SK-N-SH (cell line): Measurements from ENCODE around the gene AGAP9.
"Not testable (repeated sequence)": the region's sequence is repeated elsewhere in the genome, so short reads cannot be mapped to it uniquely, and the experiment has no call there.

Experiments used
- CTCF ChIP-seq: fragments of 200-600 bp; sonication (generic); IDR thresholded peaks from 2 replicates; pipeline ENCODE4 v1.6.1; 2017; ENCODE audit warnings: antibody characterized with exemption, mild to moderate bottlenecking, moderate library complexity
- ELF1 ChIP-seq: IDR thresholded peaks from 2 replicates; pipeline ENCODE4 v1.4.0; 2012
- MAX ChIP-seq: IDR thresholded peaks from 2 replicates; pipeline ENCODE4 v1.4.0; 2012; ENCODE audit warnings: low read depth
- NFIC ChIP-seq: IDR thresholded peaks from 2 replicates; pipeline ENCODE4 v1.4.0; 2012; ENCODE audit warnings: borderline replicate concordance
- POLR2AphosphoS5 ChIP-seq: IDR thresholded peaks from 2 replicates; pipeline ENCODE4 v1.6.1; 2012; ENCODE audit warnings: low read depth, low read length
- SIN3A ChIP-seq: IDR thresholded peaks from 2 replicates; pipeline ENCODE4 v1.6.1; 2012; ENCODE audit warnings: low read depth, mild to moderate bottlenecking, low read length, moderate library complexity, borderline replicate concordance
- TAF1 ChIP-seq: IDR thresholded peaks from 2 replicates; pipeline ENCODE4 v1.6.1; 2012; ENCODE audit warnings: low read depth, mild to moderate bottlenecking, low read length, moderate library complexity, borderline replicate concordance
- USF1 ChIP-seq: IDR thresholded peaks from 2 replicates; pipeline ENCODE4 v1.4.0; 2012; ENCODE audit warnings: low read depth, borderline replicate concordance

- TF ChIP-seq TAF1, CTCF, ELF1, NFIC, USF1, MAX, SIN3A, POLR2AphosphoS5: not testable (repeated sequence)
Measured at GRCh38 chr10:47485943-47486342, 37.5 kb downstream of the AGAP9 start.
